Upper lobe of left lung (tissue), 4 donors: ENCODE data around the gene KRT74.

Source experiments
- CTCF ChIP-seq, 6 experiments: fragments of 450-650 bp in 4 of 6; fragments of 200-600 bp in 2 of 6; sonication (generic) in 2 of 6; IDR thresholded peaks; one replicate each; pipeline ENCODE4 v1.5.1; 2016 to 2019; ENCODE audit warnings: antibody characterized with exemption in 6 of 6
- POLR2AphosphoS5 ChIP-seq, 2 donors: sonication (generic); formaldehyde crosslinking; IDR thresholded peaks; one replicate each; pipeline ENCODE4 v1.5.1; 2017; ENCODE audit warnings: antibody characterized with exemption in 2 of 2

DNA sequence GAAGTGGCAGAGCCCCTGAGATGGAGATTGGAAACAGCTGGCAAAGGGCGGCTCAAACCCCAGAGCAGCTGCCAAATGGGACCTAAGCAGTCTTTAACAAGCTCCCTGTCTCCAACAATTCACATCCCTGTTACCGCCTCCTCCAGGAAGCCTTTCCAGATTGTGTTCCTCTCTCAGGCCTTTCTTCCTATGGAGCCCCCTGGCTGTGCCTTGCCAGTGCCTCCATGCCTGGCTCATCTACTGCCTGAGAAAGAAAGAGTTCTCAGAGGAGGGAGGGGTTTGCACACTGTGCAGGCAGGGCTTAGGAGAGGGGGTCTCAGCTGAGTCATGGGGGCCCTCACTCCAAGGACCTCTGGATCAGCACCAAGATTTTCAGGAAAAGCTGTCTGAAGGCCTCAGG is 8.8 kb upstream of the KRT74 start:
- no peak for TF ChIP-seq CTCF (IDR thresholded peaks at IDR 0.05)
- TF ChIP-seq POLR2AphosphoS5 (IDR thresholded peaks at IDR 0.05): no peak
